GM12874 (cell line): ENCODE measurements around the gene TSNAX.

Source experiments
- CTCF ChIP-seq: IDR thresholded peaks from 2 replicates; pipeline ENCODE4 v1.5.1; 2011; ENCODE audit warnings: low read depth, mild to moderate bottlenecking, control low read depth, low read length, moderate library complexity; ENCODE audit not compliant: insufficient read depth

Gene TSNAX

DNA sequence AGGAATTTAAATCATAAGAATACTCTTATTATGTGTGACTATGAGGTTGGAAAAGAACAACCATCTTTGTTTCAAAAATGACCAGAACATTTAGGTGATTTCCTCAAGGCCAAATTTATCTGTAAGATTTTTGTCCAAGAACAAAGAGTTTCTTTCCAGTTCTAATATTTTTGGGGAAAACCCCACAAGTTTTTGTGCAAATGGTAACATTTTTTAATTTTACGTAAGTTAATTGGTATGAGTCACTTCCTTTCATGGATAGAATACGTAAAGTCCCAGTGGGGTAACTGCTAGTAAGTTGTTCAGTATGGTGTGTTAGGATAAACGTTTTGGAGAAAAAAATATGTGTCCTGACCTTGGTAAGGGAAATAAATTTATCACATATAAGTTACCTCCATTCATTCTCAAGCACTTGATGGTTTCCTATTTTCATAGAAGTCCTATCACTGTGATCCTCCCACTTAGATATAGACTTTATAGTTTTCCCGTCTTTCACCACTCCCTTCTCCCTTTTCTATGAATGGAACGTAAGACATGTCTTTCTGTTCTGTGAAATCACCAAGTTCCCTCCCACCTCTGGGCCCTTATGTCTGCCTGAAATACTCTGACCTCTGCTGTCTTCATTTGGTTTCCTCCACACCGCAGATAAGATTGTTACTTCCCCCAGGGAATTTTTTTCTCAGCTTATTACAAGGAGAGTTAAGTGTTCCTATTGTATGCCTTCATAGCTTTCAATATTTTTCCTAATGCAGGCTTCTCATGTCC, 34.9 kb upstream of the TSNAX start:
- no peak for TF ChIP-seq CTCF

- no peak for TF ChIP-seq CTCF
These were observed 33.9 kb upstream of the TSNAX start for GRCh38 chr1:231494439-231495110.

- TF ChIP-seq CTCF = no peak
These were observed 30.8 kb upstream of the TSNAX start for GRCh38 chr1:231497629-231498152.

DNA sequence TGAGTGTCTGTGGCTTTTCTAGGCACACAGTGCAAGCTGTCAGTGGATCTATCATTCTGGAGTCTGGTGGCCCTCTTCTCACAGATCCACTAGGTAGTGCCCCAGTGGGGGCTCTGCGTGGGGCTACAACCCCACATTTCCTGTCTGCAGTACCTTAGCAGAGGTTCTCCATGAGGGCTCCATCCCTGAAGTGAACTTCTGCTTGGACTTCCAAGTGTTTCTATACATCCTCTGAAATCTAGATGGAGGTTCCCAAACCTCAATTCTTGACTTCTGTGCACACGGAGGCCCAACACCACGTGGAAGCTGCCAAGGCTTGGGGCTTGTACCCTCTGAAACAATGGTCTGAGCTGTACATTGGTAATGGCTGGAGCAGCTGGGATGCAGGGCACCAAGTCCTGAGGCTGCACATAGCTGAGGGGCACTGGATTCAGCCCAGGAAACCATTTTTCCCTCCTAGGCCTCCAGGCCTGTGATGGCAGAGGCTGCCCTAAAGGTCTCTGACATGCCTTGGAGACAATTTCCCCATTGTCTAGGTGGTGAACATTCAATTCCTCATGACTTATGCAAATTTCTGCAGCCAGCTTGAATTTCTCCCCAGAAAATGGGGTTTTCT, 29.2 kb upstream of the TSNAX start:
- TF ChIP-seq CTCF = no peak

DNA sequence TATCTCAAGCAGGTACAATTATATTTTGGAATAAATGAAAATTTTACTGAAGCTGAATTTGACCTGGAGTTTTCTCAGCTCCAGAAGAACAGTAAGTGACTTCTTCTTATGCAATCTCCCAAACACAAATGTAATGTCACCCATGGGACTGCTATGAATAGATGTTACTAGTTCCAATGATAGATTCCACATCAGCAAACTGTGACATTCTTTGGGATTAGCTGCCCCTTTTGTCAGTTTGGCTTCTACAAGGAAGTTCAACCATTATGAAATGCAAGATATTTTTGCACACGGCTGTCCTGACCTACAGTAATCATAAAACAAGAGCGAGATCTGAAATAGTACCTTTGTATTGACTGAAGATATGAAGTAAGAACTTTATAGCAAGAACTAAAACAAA, 27.8 kb upstream of the TSNAX start:
- no peak for TF ChIP-seq CTCF

DNA sequence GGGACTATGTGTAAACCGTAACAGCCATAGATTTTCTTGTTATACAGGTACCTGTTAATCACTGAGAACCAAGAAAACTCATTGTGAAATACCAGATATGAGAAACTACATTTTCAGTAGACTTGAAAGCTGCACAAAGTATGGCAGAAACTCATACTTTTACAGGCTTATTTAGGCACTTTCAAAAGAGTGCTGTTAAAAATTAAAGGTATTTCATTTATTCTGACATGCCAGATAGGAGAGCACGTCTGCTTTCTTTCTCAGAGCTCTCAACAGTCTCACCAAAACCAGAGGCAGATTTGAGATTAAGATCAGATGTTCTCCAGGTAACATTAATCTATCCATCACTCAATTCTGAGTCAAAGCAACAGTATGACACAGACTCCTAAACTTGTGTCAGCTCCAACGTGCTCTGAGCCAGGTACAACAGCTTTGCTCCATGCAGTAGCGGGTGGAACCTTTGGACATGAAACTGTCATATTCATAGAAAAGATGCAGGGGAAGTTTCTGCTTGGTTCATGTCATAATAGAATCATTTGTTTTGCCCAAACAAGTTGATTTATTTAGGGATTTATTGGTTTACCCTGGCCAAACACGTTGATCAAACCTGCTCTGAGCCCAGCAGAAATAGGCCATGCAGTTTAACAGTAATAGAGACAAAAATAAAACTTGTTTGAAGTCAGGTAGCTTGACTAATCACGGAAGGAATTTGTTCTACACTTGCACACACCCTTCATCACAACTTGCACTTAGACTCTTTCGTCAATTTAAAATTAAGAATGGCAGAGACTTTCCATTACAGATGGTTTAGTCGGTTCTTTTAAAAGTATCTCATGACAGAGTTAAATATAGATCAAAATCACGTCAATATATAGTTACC, 20.8 kb upstream of the TSNAX start:
- no peak for TF ChIP-seq CTCF

GRCh38 chr1:231508497-231508896, 20.0 kb upstream of the TSNAX start:
- TF ChIP-seq CTCF = no peak
